IPS-NIHi11 (cell line): ENCODE data around the gene DHX35.

Experiments used
- DNase-seq: peaks from one replicate; pipeline ENCODE4 v3.0.0; 2012; ENCODE audit warnings: mixed read lengths, low spot score

The DHX35 gene

GRCh38 chr20:38962044-38962927 is at the start of gene DHX35:
Gene DHX35 (plus strand): TSS chr20:38962344. CDS start chr20:38962368, 24 bp downstream.
- peak; percentile 99 for DNase-seq

GRCh38 chr20:38915355-38915754 is 46.8 kb upstream of the DHX35 start:
- no peak for DNase-seq

GRCh38 chr20:38917657-38918056 is 44.5 kb upstream of the DHX35 start:
- DNase-seq, result no peak

GRCh38 chr20:38918172-38918571 is 44.0 kb upstream of the DHX35 start:
- no peak for DNase-seq

GRCh38 chr20:38919683-38920082 is 42.5 kb upstream of the DHX35 start:
- DNase-seq, result no peak

- DNase-seq, result no peak
These were observed 41.7 kb upstream of the DHX35 start for GRCh38 chr20:38920411-38920810.

GRCh38 chr20:38920851-38921250 is 41.3 kb upstream of the DHX35 start:
- no peak for DNase-seq

- no peak for DNase-seq
These were observed 37.4 kb upstream of the DHX35 start for GRCh38 chr20:38924718-38925117.

- DNase-seq, result peak; percentile 100
These were observed 35.8 kb upstream of the DHX35 start, which contains the start of gene FAM83D for GRCh38 chr20:38926142-38926933. Gene FAM83D (plus strand): TSS chr20:38926417. CDS start chr20:38926443, 26 bp downstream.

- no peak for DNase-seq
These were observed 35.1 kb upstream of the DHX35 start for GRCh38 chr20:38926934-38927616.

GRCh38 chr20:38927902-38928578 is 34.1 kb upstream of the DHX35 start:
- no peak for DNase-seq

- DNase-seq, result no peak
These were observed 31.9 kb upstream of the DHX35 start for GRCh38 chr20:38930242-38930569.

- no peak for DNase-seq
These were observed 30.2 kb upstream of the DHX35 start for GRCh38 chr20:38931984-38932383.

GRCh38 chr20:38932457-38933120 is 29.6 kb upstream of the DHX35 start:
- DNase-seq, result no peak

GRCh38 chr20:38934530-38934929 is 27.6 kb upstream of the DHX35 start:
- DNase-seq, result no peak

GRCh38 chr20:38935285-38935684 is 26.9 kb upstream of the DHX35 start:
- DNase-seq, result no peak

GRCh38 chr20:38935967-38936407 is 26.2 kb upstream of the DHX35 start:
- DNase-seq, result no peak

GRCh38 chr20:38937000-38937399 is 25.1 kb upstream of the DHX35 start:
- DNase-seq, result no peak

GRCh38 chr20:38937978-38938473 is 24.1 kb upstream of the DHX35 start:
- no peak for DNase-seq

- no peak for DNase-seq
These were observed 22.5 kb upstream of the DHX35 start for GRCh38 chr20:38939686-38940085.

GRCh38 chr20:38940644-38941043 is 21.5 kb upstream of the DHX35 start:
- no peak for DNase-seq
